Measurements from ENCODE around the gene CCDC191.

CCDC191 gene

GRCh38 chr3:114083112-114083511 lies 26.8 kb upstream of the CCDC191 start:
- TF ChIP-seq TEAD4 (IDR thresholded peaks at IDR 0.05) = no peak
- TF ChIP-seq USF1 (IDR thresholded peaks at IDR 0.05) = no peak
- no peak for TF ChIP-seq CREB1 (IDR thresholded peaks at IDR 0.05; ENCODE audit: low read depth)
- TF ChIP-seq RAD21 (IDR thresholded peaks at IDR 0.05; ENCODE audit: low read depth) = no peak
- no peak for TF ChIP-seq FOXM1 (IDR thresholded peaks at IDR 0.05; ENCODE audit: borderline replicate concordance, low read depth)
- TF ChIP-seq MAX (IDR thresholded peaks at IDR 0.05) = no peak

GRCh38 chr3:114081037-114081436 lies 24.7 kb upstream of the CCDC191 start:
- TF ChIP-seq TAF1 (IDR thresholded peaks at IDR 0.05; ENCODE audit: low read depth) = no peak
- TF ChIP-seq REST (IDR thresholded peaks at IDR 0.05; ENCODE audit: low read depth) = no peak

GRCh38 chr3:114080201-114080600 lies 23.9 kb upstream of the CCDC191 start:
- TF ChIP-seq REST (IDR thresholded peaks at IDR 0.05; ENCODE audit: low read depth) (no peak), EGR1 (IDR thresholded peaks at IDR 0.05) (no peak), YY1 (IDR thresholded peaks at IDR 0.05; ENCODE audit: low read depth) (no peak), TCF12 (IDR thresholded peaks at IDR 0.05; ENCODE audit: low read depth) (no peak), ZBTB7A (IDR thresholded peaks at IDR 0.05; ENCODE audit: low read depth) (no peak), MAX (IDR thresholded peaks at IDR 0.05) (no peak), TAF1 (IDR thresholded peaks at IDR 0.05; ENCODE audit: low read depth) (no peak), CREB1 (IDR thresholded peaks at IDR 0.05; ENCODE audit: low read depth) (no peak), FOXM1 (IDR thresholded peaks at IDR 0.05; ENCODE audit: borderline replicate concordance, low read depth) (no peak), NFIC (IDR thresholded peaks at IDR 0.05) (no peak), RAD21 (IDR thresholded peaks at IDR 0.05; ENCODE audit: low read depth) (no peak), TEAD4 (IDR thresholded peaks at IDR 0.05) (no peak), CEBPB (IDR thresholded peaks at IDR 0.05) (no peak), USF1 (IDR thresholded peaks at IDR 0.05) (no peak), EP300 (IDR thresholded peaks at IDR 0.05; ENCODE audit: borderline replicate concordance) (no peak)

GRCh38 chr3:114079761-114080160 lies 23.4 kb upstream of the CCDC191 start:
- no peak for TF ChIP-seq RAD21 (IDR thresholded peaks at IDR 0.05; ENCODE audit: low read depth)

GRCh38 chr3:114078126-114078525 lies 21.8 kb upstream of the CCDC191 start:
- TF ChIP-seq REST (IDR thresholded peaks at IDR 0.05; ENCODE audit: low read depth) (no peak), CEBPB (IDR thresholded peaks at IDR 0.05) (no peak), MAX (IDR thresholded peaks at IDR 0.05) (no peak), EP300 (IDR thresholded peaks at IDR 0.05; ENCODE audit: borderline replicate concordance) (no peak), RAD21 (IDR thresholded peaks at IDR 0.05; ENCODE audit: low read depth) (no peak), EGR1 (IDR thresholded peaks at IDR 0.05) (no peak), TCF12 (IDR thresholded peaks at IDR 0.05; ENCODE audit: low read depth) (no peak), NFIC (IDR thresholded peaks at IDR 0.05) (no peak), FOXM1 (IDR thresholded peaks at IDR 0.05; ENCODE audit: borderline replicate concordance, low read depth) (no peak), USF1 (IDR thresholded peaks at IDR 0.05) (no peak), ZBTB7A (IDR thresholded peaks at IDR 0.05; ENCODE audit: low read depth) (no peak), TAF1 (IDR thresholded peaks at IDR 0.05; ENCODE audit: low read depth) (no peak), CREB1 (IDR thresholded peaks at IDR 0.05; ENCODE audit: low read depth) (no peak), YY1 (IDR thresholded peaks at IDR 0.05; ENCODE audit: low read depth) (no peak), TEAD4 (IDR thresholded peaks at IDR 0.05) (no peak)

Data from Ishikawa (cell line).